Stimulated activated CD8-positive, alpha-beta memory T cell treated with anti-CD3 and anti-CD28 coated beads, Interleukin-7, amount 100 ng/mL, for 48 hours (primary cell): ENCODE measurements around the gene ATPAF1.

Experiments used
- DNase-seq, 2 donors: peaks; one replicate each; pipeline ENCODE4 v3.0.0-alpha.2; 2020; ENCODE audit warnings: low read depth in 1 of 2; ENCODE audit errors: extremely low read depth in 1 of 2

Gene ATPAF1

DNA sequence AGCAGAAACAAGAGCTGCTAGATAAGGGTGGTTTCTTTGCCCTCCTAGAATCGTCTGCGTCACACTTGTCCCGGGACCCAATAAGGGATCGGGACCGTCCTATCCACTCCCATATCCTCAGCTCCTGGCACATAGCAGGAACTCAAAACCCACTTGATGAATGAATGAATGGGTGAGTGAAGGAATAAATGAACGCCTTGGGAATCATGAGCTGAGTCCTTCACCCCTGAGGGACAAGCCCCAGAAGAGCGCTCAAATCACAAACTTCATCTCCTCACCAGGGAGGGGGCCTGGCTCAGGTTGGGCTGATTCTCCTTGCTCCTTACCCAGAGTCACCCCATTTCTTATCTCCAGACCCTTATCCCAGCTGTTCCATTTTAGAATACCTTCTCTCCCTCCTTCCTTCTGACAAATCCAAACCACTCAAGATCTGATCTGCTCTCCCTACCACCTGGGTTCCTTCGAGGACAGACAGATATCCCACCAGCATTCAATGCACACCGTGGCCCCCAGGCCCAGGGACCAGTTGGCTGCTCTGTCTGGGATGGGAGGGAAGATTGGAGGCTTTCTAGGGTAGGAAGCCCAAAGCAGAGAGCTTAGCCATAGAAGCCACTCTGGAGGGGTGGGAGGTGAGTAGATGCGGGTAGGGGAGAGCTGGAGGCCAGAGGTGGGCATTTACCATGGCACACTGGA lies 50.9 kb downstream of the ATPAF1 start:
- no peak for DNase-seq

DNA sequence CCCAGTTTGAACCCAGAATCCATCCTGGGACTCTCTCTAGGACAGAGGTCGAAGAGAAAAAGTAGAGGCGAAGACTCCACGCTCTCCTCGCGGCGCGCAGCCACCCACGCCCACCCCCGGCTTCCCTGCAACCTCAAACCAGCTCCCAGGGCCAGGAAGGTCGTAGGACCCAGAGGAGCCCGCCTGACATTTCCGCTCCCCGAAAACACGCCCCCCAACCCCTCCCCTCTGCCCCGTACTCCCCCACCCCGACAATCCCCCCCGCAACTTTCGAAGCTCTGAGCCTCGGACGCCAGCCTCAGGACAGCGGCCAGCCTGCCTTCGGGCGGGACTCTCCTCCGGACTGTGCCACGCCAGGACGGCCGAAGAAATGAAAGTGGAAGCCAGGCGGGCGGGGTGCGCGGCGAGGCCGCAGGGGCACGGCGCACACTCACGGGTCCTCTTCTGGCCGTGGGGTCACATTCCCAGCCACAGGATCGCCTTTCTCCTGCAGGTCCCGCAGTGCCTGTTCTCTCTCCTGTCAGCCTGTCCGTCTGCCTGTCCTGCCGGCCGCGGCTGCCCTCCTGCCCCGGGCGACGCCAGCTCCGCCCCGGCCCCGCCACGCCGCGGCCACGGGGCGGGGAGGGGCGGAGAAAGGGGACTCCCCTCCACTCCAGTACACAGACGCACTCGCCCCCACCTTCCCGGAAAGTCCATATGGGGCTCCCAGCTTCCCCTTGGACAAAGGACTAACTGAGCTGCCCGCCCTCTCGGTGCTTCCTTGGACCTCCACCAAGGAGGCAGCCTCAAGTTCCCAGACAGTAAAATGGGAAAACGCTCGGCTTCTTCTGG lies 51.7 kb downstream of the ATPAF1 start, which contains the start of gene MOB3C:
TSS of gene MOB3C (minus strand) at position 535 of the 831 bp plus-strand sequence. CDS start 3,490 bp downstream, outside the sequence.
- DNase-seq = peak; percentile 36 to 57

DNA sequence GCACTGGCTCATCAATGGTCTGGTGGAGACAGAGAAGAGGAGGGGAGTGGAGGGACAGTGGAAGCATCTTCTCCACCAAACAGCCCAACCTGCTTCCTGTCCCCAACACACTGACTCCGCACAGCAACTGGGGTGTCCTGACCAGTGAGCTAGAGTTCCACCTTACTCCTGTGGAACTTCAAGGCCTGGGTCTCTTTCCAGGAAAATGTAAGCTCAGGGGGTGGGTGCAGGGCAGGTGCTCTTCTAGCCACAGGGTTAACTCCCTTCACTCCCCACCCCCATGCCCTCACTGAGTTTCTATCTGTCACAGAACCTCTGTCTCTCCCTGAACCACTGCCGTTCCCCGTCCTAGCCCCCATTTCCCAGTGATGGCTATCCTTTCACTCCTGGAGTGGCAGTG lies 52.4 kb downstream of the ATPAF1 start:
- peak in 1 of 2 donors; percentile 4 for DNase-seq

DNA sequence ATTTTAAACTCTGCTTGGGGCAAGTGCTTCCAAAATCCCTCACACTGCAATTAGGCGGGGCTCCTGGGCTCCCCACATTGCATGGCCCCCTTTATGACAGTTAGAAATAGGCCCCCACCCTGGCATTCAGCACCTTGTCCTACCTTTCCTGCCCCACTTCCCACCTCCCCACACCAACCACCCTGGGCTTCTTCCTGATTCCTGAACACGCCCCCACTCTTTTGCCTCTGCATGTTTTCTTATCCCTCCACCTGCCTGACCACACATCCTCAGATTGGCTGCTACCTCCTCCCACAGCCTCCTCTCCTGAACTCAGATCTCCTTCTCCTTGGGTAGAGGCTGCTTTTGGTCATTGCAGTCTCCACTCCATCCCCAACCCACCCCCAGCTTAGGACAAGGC lies 53.1 kb downstream of the ATPAF1 start:
- DNase-seq = no peak

DNA sequence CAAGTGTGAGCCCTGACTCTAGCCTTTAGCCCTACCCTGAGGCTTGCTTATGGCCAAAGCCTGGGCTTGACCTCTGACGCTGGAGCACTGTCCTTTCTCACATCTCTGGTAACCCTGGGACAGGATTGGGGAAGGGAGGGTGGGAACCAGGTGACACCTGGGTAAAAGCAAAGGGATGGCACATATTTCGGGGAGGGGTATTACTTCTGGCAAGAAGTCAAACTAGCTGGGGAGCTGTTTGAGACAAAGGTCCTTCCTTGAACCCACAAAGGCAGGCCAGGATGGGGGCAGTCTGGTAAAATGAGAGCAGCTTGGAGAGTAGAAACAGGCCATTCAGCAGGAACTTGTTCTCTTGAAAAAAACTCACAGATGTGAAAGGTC lies 53.6 kb downstream of the ATPAF1 start:
- no peak for DNase-seq

DNA sequence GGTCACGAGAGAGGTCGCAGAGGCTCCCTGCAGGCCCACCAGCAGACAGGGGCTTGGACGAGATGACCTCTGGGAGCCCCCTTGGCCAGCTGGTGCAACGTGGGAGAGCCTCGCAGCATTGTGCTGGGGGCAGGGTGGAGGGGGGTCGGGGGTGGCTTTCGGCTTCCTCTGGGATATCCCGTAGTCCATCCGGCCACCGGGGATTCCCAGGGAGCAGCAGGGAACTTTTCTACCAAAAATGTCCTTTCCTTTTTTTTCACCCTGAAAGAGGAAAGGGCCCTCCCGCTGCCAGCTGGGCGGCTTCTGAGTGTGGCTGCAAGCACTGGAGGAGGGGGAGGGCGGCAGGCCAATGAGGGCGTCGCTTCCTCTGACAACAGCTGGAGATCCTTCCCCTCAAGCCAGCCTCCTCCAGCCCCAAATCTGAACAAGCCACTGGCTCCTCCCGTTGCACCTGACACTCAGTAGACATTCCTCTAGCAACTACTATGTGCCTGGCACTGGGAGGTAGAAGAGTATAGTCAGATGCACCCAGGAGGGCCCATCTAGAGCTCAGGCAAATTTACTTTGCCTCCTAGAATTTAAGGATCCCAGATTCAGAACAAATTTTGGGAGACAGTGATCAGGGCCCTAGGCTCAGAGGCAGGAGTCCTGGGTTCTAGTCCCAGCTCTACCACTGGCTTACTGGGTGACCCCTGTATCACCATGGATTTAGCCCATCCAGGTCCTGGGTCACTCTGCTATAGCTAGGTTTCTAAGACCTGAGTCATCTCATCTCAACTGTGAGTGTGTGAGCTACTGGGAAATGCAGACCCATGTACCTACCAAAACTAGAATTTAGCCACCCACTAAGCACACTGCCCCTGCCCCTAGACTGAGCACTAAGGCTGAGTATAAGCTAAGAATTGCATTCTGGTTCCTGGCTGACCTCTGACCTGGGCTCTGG lies 54.2 kb downstream of the ATPAF1 start:
- DNase-seq = peak in 1 of 2 donors; percentile 10

DNA sequence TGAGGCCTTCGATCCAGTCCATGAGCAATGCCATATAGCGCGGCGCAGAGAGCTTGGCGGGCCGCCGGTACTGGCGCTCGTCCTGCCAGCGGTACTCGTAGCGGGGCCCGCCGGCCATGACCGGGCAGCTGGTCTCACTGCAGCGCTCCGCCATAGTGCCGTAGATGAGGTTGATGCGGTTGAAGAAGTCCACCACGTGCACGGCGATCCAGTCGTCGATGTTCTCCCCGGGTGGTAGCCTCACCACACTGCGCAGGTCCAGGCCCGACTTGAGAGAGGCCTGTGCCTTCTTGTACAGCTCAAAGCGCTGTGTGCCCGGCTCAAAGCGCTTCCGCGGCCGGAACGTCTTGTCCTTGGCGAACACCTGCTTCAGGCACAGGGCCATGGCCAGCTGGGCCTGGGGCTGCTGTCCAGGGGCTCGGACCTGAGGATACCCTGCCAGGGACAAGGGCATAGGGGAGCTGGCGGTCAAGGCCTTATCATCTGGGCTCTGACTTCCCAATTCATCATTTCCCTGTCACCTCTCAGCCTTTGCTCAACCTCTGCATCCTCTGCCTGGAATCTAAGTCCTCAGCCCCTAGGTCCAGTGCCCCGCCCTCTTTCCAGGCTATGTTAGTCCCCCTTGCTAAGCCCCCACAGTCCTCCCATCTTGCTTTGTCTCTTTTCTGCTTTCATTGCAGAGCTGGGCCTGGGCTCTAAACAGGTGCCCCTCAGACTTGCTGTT lies 55.1 kb downstream of the ATPAF1 start:
- DNase-seq = no peak

DNA sequence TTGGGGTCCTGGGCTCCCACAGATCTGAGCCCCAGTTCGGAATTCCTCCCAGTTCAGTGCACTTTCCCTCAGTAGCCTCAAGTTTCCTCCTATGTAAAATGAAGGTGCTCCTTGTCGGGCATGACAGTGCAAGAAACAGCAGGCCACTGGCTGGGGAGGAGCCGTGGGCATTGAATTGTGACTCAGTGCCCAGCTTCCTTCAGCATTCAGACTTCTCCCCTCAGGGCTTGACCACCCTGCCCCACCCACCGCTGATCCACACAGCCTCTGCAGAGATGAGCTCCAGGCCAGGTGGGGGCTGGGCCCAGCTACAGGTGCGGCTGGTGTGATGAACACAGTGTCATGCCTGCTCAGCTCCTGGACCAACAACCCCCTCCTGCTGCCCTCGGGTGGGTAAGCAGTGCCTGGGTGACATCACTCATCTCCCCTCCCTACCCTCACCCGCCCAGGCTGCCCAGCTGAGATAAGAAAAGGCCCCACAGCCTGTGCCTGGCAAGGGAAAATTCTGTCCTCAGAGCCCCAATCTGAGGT lies 56.4 kb downstream of the ATPAF1 start:
- no peak for DNase-seq

DNA sequence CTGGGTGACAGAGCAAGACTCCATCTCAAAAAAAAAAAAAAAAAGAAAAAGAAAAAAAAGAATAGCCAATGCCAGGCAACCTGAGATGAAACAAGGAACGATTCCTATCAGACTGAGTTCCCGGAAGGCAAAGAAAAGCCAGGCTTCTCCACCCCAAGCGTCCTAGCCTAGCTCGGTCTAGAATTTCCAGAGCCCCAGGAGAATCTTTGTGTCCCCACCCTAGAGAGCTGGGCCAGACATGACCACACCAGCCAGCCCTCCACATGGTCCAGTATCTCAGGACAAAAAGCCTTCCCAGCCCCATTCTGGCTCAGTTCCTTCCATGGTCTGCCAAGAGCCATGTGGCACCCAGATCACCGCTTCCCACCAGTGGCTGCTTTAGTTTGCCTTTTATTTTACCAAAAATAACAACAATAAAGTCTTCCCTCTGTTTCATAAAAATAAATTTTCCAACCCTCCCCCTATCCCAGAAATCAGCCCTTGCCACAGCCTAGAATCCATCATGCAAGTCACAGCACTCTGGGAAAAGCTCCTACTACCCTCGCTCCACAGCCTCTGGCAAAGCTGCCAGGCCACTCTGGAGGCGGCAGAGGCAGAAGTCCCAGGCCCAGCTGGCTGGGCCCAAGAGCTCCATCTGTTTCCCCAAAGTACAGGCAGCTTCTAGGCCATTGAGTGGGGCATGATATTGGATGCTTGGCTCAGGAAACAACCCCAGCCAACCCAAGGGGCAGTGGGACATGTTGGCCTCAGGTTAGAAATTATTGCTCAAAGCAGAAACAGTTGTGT lies 60.6 kb downstream of the ATPAF1 start:
- DNase-seq = no peak

DNA sequence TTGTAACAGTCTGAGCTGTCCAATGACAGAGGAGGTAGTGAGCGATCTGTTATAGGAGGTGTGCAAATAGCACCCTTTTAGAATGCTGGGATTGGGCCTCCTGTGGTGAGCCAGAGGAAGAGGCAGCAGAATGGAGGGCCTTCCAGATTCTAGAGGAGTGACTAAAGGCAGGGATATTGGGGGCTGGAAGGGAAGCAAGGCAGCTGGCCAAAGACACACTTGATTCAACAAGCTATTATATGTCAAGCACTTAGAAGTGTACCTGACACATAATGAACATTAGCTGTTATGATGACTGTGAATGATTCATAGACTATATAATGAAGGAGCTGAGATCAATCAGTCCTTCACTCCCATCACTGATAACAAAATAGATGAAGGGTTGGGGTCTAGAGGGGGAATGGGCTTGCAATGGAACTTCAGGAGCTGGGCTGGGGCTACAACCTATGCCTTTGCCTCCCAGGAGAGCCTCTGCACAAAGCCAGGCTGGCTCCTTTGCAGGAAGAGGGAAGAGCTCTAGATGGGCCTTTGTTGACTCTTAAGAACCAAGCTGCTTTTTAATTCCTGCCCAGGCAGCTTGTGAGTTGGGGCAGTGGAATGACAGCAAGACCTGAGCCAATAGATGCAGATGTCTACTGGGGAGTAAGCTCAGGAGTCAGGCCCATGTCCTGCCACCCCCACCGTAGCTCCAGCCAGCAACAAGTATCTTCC lies 61.8 kb downstream of the ATPAF1 start:
- no peak for DNase-seq

DNA sequence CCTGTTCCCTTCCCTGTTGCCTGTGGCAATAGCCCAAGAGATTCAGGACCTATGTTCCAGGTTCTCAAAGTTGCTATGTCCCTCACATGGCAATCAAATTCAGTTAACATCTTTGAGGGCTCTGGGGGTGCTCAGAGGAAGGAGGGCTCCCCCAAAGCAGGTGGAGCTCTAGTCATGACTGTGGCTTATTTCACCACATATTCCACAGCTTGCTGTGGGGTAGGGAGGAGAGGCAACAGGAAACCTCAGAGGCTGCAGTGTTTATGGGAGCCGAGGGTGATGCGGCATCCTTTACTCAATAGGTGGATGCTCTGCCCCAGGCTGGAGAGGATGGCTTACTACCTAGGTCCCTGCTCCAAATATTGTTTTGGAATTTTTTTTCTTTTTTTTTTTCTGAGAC lies 62.9 kb downstream of the ATPAF1 start:
- DNase-seq = no peak

DNA sequence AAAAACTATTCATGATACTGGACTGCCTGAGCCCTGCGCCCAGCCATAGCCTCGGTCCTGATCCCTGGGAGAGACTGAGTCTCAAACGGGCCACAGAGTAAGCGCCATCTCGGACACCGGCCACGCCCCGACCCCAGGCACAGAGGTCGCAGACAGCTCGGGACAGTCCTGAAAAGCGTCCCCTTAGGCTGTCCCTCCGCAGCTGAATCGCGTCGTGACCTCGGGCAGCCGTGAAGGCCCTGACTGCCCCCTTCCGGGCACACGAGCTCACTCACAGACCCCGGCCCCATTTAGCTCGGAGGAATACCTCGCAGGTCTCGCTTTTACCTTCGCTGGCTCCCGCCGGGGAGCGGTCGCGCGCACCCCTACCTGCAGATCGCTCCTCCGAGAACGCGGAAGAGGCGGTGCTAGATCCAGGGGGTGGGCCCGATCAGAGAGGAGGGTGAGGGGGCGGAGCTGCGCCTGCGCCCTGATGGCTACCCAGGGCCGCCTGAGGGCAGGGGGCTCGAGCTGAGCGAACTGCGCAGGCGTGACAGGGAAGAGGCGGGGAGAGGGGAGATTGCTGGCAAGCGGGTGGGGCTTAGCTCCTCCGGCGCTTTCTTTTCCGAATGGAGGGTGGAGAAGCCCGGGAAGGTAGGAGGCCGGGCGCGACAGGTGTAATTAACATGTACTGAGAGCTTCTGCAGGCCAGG lies 64.2 kb downstream of the ATPAF1 start, which contains the start of gene MKNK1:
TSS of gene MKNK1 (minus strand) at position 411 of the 692 bp plus-strand sequence. CDS start 20,941 bp downstream, outside the sequence.
- peak; percentile 94 to 97 for DNase-seq

DNA sequence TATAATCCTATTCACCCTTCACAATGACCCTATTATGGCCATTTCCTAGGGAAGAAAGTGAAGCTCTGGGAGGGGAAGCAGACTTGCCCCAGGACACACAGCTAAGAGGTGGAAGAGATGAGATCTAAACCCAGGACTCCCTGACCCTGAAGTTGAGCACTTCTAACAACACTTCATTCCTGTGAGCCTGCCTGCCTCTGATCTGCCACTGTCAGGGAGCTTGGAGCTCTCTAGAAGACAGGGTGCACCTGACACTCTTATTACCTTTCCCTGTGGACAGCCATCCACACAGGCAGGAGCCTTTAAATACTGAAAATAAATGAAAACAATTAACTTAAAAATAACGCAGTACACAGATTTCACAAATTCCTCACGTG lies 64.7 kb downstream of the ATPAF1 start:
- no peak for DNase-seq

DNA sequence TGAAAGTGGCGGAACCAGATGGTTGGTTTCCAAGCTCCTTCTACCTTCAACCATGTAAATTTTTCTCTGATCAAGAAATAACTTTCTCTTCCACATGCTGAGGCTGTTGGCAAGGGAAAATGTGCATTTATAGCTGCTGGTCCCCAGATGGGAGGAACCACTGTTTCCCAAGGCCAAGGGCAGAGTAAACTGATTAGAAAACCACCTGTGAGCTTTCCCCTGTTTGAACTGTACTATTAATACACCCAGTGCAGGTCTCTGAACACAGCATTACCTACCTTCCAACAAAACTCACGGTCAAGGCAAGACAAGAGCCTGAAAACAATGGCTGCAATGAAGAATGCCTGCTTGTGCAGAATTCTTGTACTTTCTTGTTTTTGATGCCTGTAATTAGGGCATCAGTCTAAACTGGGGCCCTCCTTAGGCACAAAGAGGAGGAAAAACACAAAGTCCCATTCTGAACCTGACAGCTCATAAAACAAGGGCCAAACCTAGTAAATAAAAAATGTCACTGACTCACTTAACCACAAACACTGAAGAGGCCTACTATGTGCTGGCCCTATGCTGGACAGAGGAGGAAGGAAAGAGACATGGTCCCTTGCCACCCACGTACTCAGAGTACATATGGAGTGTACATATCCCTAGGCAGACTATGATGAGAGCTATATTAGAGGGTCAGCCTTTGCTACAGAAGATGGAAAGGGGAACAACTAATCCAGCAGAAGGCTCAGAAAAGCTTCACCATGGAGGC lies 66.7 kb downstream of the ATPAF1 start:
- DNase-seq = no peak

DNA sequence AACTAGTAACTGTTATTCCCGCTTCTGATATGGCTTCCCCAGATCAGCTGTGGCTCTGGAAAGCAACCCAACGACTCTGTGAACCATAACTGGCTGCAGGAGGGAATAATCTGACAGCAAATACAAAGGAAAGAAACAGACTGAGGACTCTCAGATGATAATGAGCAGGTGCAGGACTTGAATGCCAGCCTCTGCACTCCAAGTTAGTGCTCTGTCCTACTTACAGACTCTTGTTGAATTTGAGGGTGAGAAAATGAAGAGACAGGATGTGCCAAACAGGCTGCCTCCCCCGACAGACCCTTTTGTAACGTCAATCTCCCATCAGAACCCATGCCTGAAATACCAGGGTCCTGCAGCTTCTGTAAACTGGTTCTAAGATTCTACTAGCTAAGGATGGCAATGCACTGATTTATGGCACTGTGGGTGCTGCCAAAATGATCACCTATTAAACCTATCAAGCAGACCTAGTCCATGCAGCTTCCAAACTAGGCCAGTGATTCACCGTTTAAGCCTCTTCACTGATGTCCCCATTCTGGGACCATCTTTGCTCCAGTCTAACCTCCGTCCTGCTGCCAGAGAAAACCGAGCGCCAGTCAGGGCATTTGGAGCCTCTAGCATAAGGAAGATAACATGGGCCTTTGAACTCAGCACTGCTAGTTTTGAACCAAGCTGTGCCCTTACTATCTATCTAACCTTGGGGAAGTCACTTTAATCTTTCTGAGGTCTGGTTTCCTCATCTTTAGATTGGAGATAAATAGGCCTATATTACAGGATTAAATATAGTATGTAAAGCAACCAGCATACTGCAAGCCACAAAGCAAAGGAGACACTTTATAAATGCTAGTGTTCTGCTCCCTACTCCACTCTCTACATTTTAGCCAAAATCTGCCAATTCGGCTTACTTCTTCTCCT lies 68.8 kb downstream of the ATPAF1 start:
- no peak for DNase-seq

DNA sequence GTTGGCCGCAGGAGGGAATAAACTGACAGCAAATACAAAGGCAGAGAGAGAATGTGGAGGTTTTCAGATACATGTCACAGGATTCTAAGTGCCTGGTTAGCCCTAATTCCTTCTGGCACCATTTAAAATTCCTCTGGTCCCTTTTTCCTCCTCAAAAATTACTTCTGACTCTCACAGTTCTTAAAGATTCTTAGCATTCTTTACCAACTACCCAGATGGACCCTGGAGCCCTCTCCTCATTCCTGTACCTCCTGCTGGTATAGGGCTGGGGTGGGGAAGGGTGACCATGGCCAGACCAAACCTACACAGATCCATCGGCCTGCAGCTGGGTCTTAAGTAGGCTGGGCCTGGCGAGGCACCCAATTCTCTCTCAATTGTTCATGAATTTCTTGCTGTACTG lies 71.3 kb downstream of the ATPAF1 start:
- DNase-seq = no peak
